HG03354 (cell line): Measurements from ENCODE around the gene CITED2.
"Not testable (repeated sequence)": the region's sequence is repeated elsewhere in the genome, so short reads cannot be mapped to it uniquely, and the experiment has no call there.

ENCODE experiments used
- ATAC-seq: cut with Tn5 transposase; IDR thresholded peaks from one replicate; pipeline ENCODE4 v1.9.1; 2021; ENCODE audit warnings: mild to moderate bottlenecking; ENCODE audit not compliant: unreplicated experiment, poor library complexity, severe bottlenecking

CITED2 gene

GRCh38 chr6:139368661-139369060, 5.8 kb downstream of the CITED2 start:
- ATAC-seq = no peak

GRCh38 chr6:139367810-139368351, 6.6 kb downstream of the CITED2 start:
- no peak for ATAC-seq

DNA sequence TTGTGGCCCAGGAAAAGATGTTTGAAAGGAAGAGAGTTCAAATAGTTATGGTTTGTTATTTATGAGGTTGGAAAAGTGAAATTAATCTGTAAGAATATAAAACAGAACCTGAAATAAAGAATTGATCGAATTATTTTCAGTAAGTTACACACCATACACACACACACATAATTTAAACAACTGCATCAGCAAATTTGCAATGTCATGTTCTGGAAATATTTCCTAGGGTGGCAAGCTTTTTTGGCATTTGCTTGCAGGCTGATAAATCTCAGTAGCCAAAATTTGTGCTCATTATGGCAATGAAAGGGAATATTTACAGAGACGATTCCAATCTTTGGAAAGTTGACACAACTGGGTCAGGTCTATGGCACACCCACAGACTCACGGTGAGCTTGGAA, 9.5 kb downstream of the CITED2 start:
- no peak for ATAC-seq

DNA sequence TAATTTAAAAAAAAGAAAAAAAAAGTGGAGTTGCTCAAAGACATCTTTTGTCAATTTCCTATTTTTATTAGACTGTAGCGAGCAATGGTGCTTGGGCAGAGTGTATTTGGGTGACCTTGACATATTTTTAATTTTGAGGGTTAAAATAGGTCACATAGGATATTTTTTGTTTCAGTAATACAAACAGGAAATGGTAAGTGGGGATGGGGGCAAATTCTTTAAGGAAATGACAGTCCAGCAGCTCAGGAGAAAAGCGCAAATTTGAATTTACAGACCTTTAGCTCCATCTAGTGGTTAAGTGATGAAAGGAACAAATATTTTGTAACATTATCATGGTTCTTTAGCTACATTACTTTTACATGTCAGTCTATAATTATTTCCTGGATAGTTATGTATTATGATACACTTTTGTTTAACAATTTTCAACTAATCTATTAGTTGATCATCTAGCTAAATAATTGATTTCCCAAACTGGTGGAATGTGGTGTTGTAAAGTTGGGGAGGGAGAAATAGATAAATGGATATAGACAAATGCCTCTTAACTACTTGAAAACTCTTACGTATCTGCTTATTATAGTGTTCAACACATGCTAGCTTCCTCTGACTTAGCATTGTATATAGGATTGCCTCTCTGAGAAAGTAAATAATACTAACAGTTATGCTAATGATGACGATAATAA, 10.0 kb downstream of the CITED2 start:
- peak; percentile 70 for ATAC-seq

GRCh38 chr6:139363797-139364196, 10.7 kb downstream of the CITED2 start:
- not testable (repeated sequence) for ATAC-seq

DNA sequence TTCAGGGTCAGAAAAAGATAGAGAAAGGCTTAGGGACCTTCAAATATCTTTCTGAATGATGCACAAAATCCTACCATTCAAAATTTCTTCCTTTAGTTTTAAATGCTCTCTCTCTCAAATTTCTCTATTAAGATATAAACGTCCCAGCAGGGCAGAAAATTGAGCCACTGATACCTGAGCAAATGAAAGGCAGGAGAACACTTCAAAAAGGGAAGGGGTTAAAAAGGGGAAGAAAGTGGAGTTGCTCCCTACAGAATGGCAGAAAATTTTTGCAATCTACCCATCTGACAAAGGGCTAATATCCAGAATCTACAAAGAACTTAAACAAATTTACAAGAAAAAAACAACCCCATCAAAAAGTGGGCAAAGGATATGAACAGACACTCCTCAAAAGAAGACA, 11.3 kb downstream of the CITED2 start:
- not testable (repeated sequence) for ATAC-seq

DNA sequence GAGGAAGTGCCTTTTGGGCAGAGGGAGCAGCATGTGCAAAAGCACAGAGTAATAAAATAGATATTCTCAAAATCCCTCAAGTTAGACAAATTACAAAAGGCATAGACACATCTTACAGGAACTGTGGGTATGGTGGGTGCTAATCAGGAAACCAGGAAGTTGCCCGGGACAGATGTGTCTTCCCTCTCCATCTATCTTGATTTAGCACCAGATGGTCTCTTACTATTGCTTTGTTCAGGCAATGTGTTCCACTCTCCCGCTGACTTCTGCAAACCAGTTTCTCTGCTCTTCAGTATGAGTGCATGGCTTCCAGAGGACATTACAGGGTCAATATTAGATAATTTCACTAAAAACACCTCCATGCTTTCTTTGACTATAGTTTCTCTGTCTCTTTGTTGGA, 13.2 kb downstream of the CITED2 start:
- ATAC-seq = no peak

GRCh38 chr6:139356924-139357323, 17.5 kb downstream of the CITED2 start:
- no peak for ATAC-seq

DNA sequence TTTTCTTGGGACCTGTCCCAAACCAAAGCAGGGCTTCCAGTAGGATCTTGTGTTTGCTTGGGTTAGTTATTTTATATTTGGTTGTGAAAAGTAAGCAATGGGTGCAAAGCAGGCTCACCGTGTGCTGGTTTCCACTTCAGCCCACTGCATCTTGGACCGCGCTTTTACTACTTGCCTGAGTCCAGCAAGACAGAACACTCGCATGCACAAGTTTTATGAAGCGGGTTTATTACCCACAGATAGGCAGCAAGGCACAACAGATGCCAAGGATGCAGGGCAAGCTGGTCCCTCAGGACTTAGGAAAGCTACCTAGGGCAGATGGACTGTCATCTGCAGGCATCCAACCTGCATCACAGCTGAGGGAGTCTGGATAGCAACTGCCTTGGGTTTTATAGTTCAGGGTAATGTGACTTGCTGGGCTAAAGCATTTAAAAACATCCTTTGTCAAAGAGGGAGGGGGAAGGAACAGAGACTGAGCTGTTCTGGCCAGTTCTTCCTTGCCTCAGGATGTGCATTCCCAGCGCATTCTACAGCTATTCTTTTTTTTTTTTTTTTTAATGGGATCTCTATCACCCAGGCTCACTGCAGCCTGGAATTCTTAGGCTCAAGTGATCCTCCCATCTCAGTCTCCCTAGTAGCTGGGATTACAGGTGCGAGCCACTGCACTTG, 18.5 kb downstream of the CITED2 start:
- ATAC-seq = no peak

DNA sequence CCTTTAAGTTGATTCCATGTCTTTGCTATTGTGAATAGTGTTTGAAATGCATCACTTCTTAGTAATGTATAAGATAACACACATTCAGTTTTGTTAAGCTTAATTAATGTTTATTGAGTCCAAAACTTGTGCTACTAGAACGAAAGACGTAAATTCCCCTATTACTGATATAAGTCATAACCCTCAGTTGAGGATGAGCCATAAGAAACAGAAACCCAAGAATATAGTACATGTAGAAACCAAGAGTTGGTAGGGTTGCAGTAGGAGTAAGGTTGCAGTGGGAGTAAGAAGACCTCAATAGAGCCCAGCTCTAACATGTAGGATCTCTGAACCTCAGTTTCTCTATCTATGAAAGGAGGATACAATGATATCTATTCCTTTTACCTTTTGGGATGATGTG, 19.3 kb downstream of the CITED2 start:
- no peak for ATAC-seq

- ATAC-seq = no peak
Observed at GRCh38 chr6:139354189-139354588, 20.3 kb downstream of the CITED2 start.

DNA sequence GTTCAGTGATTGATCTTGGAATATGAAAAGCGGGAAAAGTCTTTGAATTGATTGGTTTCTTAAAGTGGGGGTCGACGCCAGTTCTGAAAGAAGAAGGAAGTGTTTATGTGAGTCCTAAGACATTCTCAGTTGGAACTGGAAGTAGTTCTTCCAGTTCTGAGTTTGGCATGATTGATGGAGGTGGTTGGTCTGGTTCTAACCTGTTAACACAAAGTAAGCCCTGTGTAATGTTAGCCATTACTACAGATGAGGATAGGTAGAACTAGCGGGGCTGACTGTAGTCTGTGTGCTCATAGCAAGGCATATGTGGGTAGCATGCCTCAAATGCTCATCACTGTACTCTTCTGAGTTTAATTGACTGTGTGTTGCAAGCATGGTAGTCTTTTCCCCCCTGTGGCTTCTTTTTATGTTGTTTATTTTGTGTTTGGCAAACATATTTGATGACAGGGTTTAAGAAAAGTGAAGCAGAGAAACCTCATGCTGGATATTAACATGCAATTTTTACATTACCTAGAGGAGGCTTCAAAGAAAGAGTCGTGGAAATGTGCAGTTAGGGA, 24.9 kb downstream of the CITED2 start:
- no peak for ATAC-seq

GRCh38 chr6:139346392-139346791, 28.1 kb downstream of the CITED2 start:
- ATAC-seq = no peak

GRCh38 chr6:139344186-139344963, 30.1 kb downstream of the CITED2 start:
- ATAC-seq = no peak

DNA sequence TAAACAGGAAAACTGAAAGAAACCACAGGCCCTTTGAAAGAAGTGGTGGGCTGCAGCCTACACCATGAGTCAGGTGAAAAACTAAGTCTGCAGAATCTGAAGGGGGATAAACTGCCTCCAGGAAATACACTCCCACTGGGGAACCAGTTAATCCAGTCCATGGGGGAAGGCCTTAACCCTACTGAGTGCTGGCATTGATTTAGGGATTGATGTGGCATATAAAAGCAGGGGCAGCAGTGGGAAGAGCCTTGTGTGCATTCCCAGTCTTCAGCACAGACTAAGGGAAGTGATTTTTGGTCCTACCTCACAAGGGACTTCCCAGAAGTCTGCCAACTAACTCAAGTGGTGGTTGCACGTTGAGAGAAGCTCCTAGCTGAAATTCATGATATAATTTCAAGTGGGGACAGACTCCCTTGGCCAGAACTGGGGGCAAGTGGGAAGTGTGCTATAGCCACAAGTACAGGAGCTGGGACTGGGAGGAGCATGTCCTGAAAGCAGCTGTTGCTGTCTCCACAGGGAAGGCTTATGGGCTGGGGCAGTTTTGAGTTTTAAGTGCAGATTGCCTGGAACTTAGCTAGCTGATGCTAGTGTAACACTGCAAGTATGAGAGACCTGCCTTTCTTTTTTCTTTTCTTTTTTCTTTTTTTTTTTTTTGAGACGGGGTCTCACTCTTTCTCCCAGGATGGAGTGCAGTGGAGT, 31.2 kb downstream of the CITED2 start:
- no peak for ATAC-seq

DNA sequence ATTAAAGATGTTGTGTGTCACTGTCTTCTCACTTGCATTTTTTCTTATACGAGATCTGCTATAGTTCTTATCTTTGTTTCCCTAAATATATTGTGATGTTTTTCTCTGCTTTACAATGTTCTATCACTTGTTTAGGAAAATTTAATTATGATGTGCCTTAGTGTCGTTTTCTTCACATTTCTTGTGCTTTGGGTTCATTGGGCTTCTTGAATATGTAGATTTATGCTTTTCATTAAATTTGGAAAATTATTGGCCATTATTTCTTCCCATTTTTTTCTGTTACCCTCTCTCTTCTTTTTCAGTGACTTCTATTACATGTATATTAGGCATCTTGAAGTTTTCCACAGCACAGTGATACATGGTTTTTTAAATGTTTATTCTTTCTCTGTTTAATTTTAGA, 33.4 kb downstream of the CITED2 start:
- no peak for ATAC-seq

DNA sequence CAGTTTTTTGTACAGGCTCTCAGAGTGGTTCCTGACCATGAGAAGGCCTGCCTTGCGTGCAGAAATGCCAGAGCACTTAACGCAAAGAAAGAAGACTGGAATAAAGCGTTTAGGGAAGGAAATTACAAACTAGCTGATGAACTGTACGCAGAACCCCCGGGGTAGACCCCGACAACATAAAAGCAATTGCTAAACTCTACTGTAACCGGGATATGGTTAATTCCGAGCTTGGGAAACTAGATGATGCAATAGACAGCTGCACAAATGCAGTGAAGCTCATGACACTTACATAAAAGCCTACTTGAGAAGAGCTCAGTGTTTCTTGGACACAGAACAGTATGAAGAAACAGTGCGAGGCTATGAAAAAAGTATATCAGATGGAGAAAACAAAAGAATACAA, 35.7 kb downstream of the CITED2 start:
- no peak for ATAC-seq

GRCh38 chr6:139337830-139338229, 36.6 kb downstream of the CITED2 start:
- ATAC-seq = no peak

DNA sequence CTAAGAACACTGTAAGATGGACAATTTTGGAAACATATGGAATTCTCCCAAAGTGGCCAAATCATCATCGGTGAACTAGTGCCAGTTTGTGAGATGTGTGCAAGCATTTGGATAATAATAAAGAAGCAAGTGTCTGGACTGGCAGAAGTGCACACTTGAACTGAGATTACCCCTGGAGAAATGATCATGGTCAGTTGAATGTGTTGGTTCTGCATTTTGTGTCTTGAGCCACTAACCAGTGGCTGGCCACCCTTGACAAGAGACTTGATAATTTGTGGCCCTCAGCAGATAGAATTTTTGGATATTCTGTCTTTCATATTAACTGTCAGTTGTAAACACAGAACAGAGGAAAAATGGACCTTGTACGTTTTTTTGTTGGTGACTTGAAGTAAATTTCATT, 37.4 kb downstream of the CITED2 start:
- no peak for ATAC-seq

GRCh38 chr6:139336488-139336887, 38.0 kb downstream of the CITED2 start:
- ATAC-seq = no peak
